Transverse colon (tissue), 4 donors: ENCODE measurements around the gene PTGFRN. TPM values are rescaled to one million over a fixed set of nuclear protein-coding genes. Genes with fewer than 3 reads are reported as not detected.
"Not testable (repeated sequence)": the region's sequence is repeated elsewhere in the genome, so short reads cannot be mapped to it uniquely, and the experiment has no call there.

ENCODE experiments used
- DNase-seq: peaks from one replicate; pipeline ENCODE4 v3.0.0-alpha.2; 2019
- H3K27ac ChIP-seq, 4 donors: fragments of 200-600 bp; sonication (generic); 2 replicates each; pipeline ENCODE4 v1.5.1; 2016 to 2018; ENCODE audit warnings: inconsistent platforms in 4 of 4
- H3K27me3 ChIP-seq: fragments of 200-600 bp; sonication (generic); 2 replicates; pipeline ENCODE4 v1.5.1; 2017; ENCODE audit warnings: inconsistent platforms
- H3K36me3 ChIP-seq, 4 donors: fragments of 200-600 bp; sonication (generic); 2 replicates each; pipeline ENCODE4 v1.5.1; 2017 to 2019; ENCODE audit warnings: inconsistent platforms in 4 of 4
- H3K4me1 ChIP-seq, 4 donors: fragments of 200-600 bp; sonication (generic); 2 replicates each; pipeline ENCODE4 v1.5.1; 2017 to 2020; ENCODE audit warnings: inconsistent platforms in 4 of 4
- H3K4me3 ChIP-seq, 4 donors: fragments of 200-600 bp; sonication (generic); 1 replicate in 1 of 4; 2 replicates in 3 of 4; pipeline versions ENCODE4 v1.5.1 to v1.6.1; 2017 to 2019; ENCODE audit warnings: inconsistent platforms in 4 of 4
- H3K9me3 ChIP-seq, 2 donors: fragments of 200-600 bp; sonication (generic); 2 replicates each; pipeline ENCODE4 v1.5.1; 2017 to 2019; ENCODE audit warnings: inconsistent platforms in 2 of 2
- CTCF ChIP-seq, 5 experiments: fragments of 200-600 bp in 3 of 5; fragments of 450-650 bp in 2 of 5; sonication (generic) in 3 of 5; IDR thresholded peaks; 1 replicate in 2 of 5; 2 replicates in 3 of 5; pipeline ENCODE4 v1.5.1; 2016 to 2017; ENCODE audit warnings: antibody characterized with exemption in 5 of 5, inconsistent platforms in 3 of 5, mild to moderate bottlenecking in 2 of 5, moderate library complexity in 1 of 5
- EP300 ChIP-seq: sonication (generic); formaldehyde crosslinking; IDR thresholded peaks from one replicate; pipeline ENCODE4 v1.6.1; 2017; ENCODE audit warnings: antibody characterized with exemption, low read depth
- POLR2A ChIP-seq: fragments of 450-650 bp; IDR thresholded peaks from one replicate; pipeline ENCODE4 v1.6.1; 2016; ENCODE audit warnings: antibody characterized with exemption, mild to moderate bottlenecking, moderate library complexity
- POLR2AphosphoS5 ChIP-seq, 3 donors: sonication (generic); formaldehyde crosslinking; IDR thresholded peaks; one replicate each; pipeline ENCODE4 v1.6.1; 2016; ENCODE audit warnings: antibody characterized with exemption in 3 of 3
- WGBS, 2 donors: methylation state at CpG; one replicate each; pipeline ENCODE4 v1.1.5; 2018; ENCODE audit warnings: low coverage in 1 of 2; 5-methylcytosine and 5-hydroxymethylcytosine counted together
- in situ Hi-C, 4 donors: fragments of 200-750 bp; cut with MboI; loops; one replicate each; pipeline versions ENCODE4 v1.15.0 to v1.15.1; 2017; ENCODE audit warnings: low sequenced_read_pairs in 3 of 4, low pct_ligation_motif_present in 1 of 4, low pct_unique_long_range_greater_than_20kb in 1 of 4
- intact Hi-C: fragments of 100-400 bp; cut with DNase I; formaldehyde crosslinking; loops from one replicate; pipeline ENCODE4 v1.15.1; 2023; ENCODE audit warnings: low total_unique reads
- total RNA-seq, 4 donors: library from RNA; depleted of rRNA; stranded (reverse); fragments of >200 nt; gene quantifications; one replicate each; pipeline ENCODE4 v1.1.0, GENCODE V29; 2016

Gene PTGFRN
- total RNA-seq, 4 donors from 2014 or later = 39.6 to 98.9 (median 73.9) TPM

GRCh38 chr1:116939780-116940543 lies 30.2 kb downstream of the PTGFRN start:
- in situ Hi-C loops, H3K36me3 ChIP-seq, H3K4me3 ChIP-seq, intact Hi-C loops, H3K9me3 ChIP-seq, H3K27me3 ChIP-seq: not testable (repeated sequence)
- peak; percentile 26 for DNase-seq
- peak in 1 of 3 donors; percentile 17 for TF ChIP-seq POLR2AphosphoS5 (IDR thresholded peaks at IDR 0.05)
- H3K4me1 ChIP-seq = peaks cover 0 to 25% (median 12%) of the 10 kb centered on the region in 4 donors
- peak overlapping the region in 3 of 4 donors; percentile 1 to 42 (median 37) for H3K27ac ChIP-seq
- WGBS, 2 donors = 37 to 45% methylated on average over 4 to 6 of the region's 6 CpGs

DNA sequence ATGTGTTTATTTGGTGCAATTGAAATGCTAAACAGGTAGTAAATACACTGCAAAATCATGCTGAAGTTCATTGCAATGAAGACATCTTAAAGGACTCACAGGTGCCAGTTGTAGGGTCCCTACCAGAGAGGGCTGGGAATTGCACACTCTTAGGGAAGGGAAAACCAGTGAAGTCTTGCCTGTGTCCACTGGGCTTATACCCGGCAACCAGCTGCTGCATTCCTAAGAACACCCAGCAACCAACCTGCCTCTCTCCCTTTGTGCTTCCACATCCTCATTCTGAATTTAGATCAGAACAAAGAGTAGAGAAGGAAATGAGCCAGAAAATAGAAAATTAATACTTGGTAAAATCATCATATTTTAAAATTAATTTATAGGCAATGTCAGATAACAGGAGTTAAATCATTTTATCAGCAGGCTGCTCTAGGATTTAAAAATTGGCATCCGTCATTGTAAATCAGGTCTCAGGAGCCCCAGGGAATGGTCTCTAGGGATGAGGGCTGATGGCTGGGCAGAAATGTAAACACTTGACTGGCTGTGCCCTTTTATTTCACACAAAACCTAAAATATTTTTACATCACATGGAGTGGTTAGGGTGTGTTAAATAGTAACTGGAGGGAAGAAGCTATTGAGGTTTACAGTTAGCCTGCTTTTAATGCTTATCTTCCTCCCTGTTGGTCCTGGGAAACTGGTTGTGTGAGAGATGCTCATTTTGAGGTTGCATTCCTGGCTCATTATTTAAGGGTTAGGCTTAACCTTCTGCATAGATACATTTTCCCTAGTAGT lies 31.3 kb downstream of the PTGFRN start:
- Histone ChIP-seq H3K4me1 (peaks cover 0 to 25% (median 12%) of the 10 kb centered on the region in 4 donors), H3K36me3 (peaks cover 0 to 14% (median 1%) of the 10 kb centered on the region in 4 donors), H3K27ac (no peak overlapping the region), H3K27me3 (no peaks in the 10 kb centered on the region), H3K9me3 (no peaks in the 10 kb centered on the region), H3K4me3 (no peak overlapping the region)
- TF ChIP-seq CTCF (IDR thresholded peaks at IDR 0.05) (no peak), POLR2A (no peak), EP300 (no peak), POLR2AphosphoS5 (IDR thresholded peaks at IDR 0.05) (no peak)
- no peak for DNase-seq
- in situ Hi-C loops = no loop called here
- 82 to 100% methylated on average over 1 to 2 of the region's 2 CpGs for WGBS, 2 donors
- intact Hi-C loops = no loop called here

GRCh38 chr1:116941670-116942069 lies 32.0 kb downstream of the PTGFRN start:
- WGBS, 2 donors = 90% methylated on average over 13 of the region's 13 CpGs; no CpG with 5 or more reads in 1 of the 2 donors
- no peaks in the 10 kb centered on the region for H3K9me3 ChIP-seq
- no peak for DNase-seq
- H3K27me3 ChIP-seq = no peaks in the 10 kb centered on the region
- no peak for TF ChIP-seq EP300
- no peak for TF ChIP-seq POLR2A
- TF ChIP-seq POLR2AphosphoS5 (IDR thresholded peaks at IDR 0.05) = no peak
- TF ChIP-seq CTCF (IDR thresholded peaks at IDR 0.05) = no peak
- intact Hi-C loops = no loop called here
- H3K4me1 ChIP-seq = peaks cover 0 to 25% (median 12%) of the 10 kb centered on the region in 4 donors
- no peak overlapping the region for H3K4me3 ChIP-seq
- H3K36me3 ChIP-seq = peaks cover 0 to 14% (median 1%) of the 10 kb centered on the region in 4 donors
- H3K27ac ChIP-seq = no peak overlapping the region
- in situ Hi-C loops = no loop called here

DNA sequence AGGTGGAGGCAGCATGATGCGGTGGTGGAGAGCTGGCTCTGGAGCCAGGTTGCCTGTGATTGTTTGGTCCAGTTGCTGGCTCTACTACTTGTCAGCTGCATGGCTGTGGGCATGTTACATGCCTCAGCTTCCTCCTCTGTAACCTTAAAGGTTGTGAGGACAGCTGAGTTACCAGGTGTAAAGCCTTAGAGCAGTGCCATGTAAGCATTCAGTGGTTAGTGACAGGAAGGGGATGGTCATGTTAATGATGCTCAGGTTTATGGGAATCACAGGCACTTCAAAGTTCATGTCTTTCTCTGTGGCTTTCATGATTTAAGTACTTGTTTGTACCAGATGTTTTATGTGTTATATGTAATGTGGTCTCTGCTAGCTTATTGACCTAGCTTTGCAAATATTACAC lies 32.6 kb downstream of the PTGFRN start:
- peaks cover 0 to 14% (median 1%) of the 10 kb centered on the region in 4 donors for H3K36me3 ChIP-seq
- 91% methylated on average over 1 of the region's 1 CpG; no CpG with 5 or more reads in 1 of the 2 donors for WGBS, 2 donors
- H3K9me3 ChIP-seq = no peaks in the 10 kb centered on the region
- in situ Hi-C loops = no loop called here
- no peaks in the 10 kb centered on the region for H3K27me3 ChIP-seq
- H3K4me1 ChIP-seq = peaks cover 0 to 25% (median 12%) of the 10 kb centered on the region in 4 donors
- no peak overlapping the region for H3K4me3 ChIP-seq
- no peak for TF ChIP-seq CTCF (IDR thresholded peaks at IDR 0.05)
- no peak for TF ChIP-seq EP300
- no peak for TF ChIP-seq POLR2AphosphoS5 (IDR thresholded peaks at IDR 0.05)
- TF ChIP-seq POLR2A = no peak
- intact Hi-C loops = no loop called here
- H3K27ac ChIP-seq = no peak overlapping the region
- no peak for DNase-seq
